Stimulated activated CD8-positive, alpha-beta memory T cell treated with anti-CD3 and anti-CD28 coated beads, Interleukin-7, amount 100 ng/mL, for 48 hours (primary cell): ENCODE results near the gene ZBTB44.
A peak's percentile ranks its signal among the peaks of the same experiment; 100 is the strongest.

Source experiments
- DNase-seq, 2 donors: peaks; one replicate each; pipeline ENCODE4 v3.0.0-alpha.2; 2020; ENCODE audit warnings: low read depth in 1 of 2; ENCODE audit errors: extremely low read depth in 1 of 2

ZBTB44 gene

DNA sequence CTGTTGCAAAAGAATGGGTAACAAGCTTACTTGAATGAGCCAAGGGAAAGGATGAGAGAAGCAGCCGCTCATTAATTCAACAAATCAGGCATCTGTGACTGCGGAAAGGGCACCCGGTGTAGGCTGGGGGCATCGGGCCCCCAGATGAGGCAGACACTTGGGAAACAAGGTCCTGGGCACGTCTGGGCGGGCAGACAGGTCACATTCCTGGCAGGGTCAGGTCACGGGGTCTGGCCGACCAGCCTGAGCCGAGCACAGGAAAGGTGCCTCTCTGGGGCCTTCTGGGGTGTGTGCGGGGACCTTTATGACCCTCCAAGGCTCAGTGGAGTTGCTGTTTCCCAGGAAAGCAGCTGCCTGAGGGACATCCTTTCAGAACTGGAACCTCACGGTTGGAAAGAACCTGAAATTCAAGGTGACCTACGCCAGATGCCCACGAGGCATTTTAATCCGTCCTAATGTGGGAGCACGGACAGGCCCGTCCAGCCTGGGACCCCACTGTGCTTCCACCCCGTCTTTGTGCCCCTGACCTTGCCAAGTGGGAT, 98.1 kb downstream of the ZBTB44 start:
- DNase-seq, result no peak

- no peak for DNase-seq
Observed at GRCh38 chr11:130216221-130216550, 98.5 kb downstream of the ZBTB44 start.

DNA sequence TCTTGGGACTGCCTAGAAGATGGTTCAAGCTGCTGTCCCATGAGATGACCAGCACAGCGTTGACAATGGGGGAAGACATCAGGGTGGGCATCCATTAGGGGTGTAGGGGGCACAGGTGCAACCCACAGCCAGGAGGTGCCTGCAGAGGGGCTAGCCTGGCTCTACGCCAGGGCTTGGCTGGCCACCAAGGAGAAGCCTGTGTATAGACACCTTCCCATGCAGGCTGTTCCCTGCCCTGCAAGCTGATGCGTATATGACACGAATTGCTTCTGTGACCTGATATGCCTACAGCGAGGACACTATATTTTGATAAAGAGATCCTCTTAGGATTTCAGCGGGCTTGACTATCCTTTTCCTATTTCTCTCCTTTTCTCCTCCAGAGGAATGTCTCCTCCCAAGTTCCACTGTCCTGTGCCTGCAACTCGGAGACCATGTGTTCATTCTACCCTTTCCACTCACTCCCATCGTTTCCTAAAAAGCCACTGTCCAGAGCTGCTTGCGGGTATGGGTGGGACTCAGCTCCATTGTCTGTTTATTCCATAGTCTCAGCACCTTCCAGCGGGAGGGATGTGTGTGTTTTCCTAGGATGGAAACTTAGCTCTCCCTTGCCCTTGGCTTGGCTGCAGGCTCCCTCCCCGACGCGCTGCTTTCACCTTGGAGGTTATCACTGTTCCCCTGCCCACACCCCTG, 99.0 kb downstream of the ZBTB44 start:
- DNase-seq, result no peak

DNA sequence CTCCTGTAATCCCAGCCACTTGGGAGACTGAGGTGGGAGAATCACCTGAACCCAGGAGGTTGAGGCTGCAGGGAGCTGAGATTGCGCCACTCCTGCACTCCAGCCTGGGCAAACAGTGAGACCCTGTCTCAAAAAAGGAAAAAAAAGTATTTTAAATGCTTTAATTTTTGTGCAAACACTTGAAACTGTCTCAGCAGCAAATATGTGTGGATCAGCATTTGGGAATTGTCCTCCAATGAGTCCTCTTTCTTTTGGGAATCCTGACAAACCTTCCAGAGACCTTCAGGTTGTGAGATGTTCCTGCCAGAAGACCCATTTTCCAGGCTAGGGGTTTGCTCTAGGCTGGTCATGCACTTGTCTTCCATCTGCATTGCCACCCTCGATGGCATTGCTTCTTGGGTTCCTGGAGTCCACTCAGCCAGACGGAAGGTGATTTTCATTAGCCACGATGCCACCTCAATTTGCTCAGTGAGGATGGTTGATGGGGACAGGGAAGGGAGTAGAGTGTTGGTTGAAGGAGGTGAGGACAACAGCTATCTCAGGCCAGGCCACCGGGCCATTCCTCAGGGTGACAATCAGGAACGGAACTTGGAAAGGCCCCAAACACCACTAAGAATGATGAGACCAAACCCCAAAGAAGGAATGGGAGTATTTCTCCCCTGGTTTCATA, 99.7 kb downstream of the ZBTB44 start:
- no peak for DNase-seq

DNA sequence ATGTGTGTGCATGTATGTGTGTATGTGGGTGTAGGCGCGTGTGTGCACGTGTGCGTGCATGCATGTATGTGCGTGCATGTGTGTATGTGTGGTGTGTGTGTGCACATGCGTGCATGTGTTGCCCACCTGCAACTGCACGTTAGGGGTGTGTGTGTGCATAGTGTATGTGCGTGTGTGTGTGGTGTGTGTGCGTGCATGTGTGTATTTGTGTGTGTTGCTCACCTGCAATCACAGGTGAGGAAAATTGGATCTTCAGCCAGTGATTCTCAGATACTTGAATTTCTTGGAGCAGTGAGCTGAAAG, 100.8 kb downstream of the ZBTB44 start:
- DNase-seq, result no peak

DNA sequence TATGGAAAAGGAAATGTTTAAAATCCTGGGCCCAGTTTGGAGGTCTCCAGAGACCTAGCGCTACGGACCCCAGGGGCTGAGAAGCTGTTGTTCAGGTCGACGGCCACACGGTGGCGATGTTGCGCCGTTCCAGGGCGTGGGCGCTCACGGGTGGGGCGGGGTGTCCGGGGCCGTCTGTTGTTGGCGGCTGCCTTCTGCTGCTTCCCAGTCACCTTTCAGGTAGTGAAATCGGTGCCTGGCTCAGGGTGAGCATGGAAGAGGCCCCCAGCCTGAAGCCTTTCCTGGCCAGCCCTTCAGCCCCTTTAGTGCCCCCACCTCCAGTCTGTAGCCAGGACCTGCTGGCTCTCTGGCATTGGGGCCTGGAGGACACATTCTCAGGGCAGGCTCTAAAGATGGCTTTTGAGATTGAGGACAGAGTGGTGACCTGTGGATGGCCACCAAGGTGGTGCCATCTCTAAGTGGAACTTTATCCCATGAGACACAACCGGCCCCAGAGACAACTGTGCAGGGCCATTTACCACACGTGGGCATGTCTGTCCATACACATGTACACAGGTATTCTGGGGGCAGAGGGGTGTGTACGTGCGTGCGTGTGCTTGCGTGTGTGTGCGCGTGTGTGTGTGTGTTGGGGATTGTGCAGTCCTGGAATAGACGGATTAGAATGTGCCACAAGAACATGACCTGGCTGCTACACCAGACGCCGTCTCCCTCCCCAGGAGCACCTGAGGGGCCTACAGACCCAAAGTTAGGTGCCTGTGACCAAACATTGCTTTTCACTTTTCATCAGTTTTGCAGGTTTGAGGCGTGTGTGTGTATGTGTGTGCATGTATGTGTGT, 101.4 kb downstream of the ZBTB44 start:
- DNase-seq, result peak; percentile 25 to 37

- no peak for DNase-seq
Observed at GRCh38 chr11:130212431-130212961, 102.2 kb downstream of the ZBTB44 start.

DNA sequence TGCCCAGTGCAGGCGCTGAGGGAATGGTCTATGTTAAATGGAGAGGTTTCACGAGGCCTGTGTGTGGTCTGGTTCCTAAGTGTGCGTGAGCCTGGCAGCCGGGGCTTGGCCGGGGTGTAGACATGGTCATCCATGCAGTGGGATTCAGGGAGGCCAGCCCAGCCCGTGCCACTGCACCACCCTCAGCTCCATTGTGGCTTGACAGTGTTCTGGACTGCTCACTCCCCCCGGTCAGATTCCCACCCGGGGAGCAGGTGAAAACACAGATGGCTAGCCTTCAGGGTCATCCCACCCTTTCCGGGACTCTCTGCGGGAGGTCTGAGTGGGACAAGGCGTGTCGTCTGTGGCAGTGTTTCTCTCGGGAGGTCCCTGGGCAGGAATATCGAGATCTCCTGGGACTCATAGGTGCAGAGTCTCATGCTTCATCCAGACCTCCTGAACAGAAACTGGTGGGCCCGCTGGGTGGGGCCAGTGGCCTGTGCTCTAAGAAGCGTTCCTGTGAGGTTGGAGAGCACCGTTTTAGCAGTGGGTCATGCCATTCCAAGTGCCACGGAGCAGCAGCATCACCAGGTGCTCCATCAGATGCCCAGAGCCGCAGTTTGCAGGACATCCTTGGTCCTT, 102.8 kb downstream of the ZBTB44 start:
- DNase-seq, result no peak

DNA sequence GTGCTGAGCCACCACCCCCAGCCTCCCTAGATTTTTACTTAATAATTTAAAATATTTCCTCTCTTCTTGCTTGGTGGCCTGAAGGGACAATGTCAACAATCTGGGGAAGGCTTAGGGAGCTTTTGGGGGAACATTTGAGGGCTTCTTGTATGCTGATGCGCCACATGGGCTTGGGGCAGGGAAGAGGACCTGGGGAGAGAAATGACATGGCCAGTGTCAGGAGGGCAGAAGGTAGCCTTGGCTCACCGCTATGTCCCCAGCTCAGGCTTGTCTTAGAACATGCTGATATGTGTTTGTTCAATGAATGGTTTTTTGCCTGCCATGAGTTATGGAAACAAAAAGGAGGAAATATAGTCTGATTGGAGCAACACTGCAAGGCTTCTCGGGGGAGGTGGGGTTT, 103.6 kb downstream of the ZBTB44 start:
- DNase-seq, result no peak

DNA sequence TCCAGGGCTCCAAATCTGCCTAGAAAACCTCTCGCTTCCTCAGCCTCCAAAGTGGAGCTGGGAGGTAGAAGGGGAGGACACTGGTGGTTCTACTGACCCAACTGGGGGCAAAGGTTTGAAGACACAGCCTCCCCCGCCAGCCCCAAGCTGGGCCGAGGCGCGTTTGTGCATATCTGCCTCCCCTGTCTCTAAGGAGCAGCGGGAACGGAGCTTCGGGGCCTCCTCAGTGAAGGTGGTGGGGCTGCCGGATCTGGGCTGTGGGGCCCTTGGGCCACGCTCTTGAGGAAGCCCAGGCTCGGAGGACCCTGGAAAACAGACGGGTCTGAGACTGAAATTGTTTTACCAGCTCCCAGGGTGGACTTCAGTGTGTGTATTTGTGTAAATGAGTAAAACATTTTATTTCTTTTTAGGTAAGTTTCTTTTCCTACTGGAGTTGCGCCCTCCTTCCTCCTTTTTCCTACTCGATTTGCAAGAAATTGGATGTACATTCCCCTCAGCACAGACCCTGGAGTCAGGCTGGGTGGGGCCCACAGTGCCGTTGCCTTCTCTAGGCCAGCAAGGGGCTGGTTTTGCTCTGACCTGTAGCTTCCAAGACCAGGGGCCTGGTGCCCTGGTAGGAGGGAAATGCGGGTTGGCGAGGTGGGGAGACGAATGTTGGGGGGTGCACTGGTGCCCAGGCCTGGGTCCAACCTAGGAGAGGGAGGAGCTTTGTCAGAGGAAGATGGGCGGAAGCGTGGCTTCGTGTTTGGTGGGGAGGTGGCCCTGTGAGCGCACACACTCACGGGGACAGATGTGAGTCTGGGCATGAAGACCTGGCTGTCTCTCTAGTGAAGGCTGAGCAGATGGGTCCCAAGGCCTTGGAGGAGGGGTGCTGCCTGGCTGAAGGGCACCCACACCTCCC, 104.5 kb downstream of the ZBTB44 start:
- DNase-seq, result no peak

- DNase-seq, result no peak
Observed at GRCh38 chr11:130209128-130209932, 105.4 kb downstream of the ZBTB44 start.

- no peak for DNase-seq
Observed at GRCh38 chr11:130208241-130209127, 106.2 kb downstream of the ZBTB44 start.

GRCh38 chr11:130206141-130206540, 108.6 kb downstream of the ZBTB44 start:
- no peak for DNase-seq

- no peak for DNase-seq
Observed at GRCh38 chr11:130204703-130205095, 110.0 kb downstream of the ZBTB44 start.

DNA sequence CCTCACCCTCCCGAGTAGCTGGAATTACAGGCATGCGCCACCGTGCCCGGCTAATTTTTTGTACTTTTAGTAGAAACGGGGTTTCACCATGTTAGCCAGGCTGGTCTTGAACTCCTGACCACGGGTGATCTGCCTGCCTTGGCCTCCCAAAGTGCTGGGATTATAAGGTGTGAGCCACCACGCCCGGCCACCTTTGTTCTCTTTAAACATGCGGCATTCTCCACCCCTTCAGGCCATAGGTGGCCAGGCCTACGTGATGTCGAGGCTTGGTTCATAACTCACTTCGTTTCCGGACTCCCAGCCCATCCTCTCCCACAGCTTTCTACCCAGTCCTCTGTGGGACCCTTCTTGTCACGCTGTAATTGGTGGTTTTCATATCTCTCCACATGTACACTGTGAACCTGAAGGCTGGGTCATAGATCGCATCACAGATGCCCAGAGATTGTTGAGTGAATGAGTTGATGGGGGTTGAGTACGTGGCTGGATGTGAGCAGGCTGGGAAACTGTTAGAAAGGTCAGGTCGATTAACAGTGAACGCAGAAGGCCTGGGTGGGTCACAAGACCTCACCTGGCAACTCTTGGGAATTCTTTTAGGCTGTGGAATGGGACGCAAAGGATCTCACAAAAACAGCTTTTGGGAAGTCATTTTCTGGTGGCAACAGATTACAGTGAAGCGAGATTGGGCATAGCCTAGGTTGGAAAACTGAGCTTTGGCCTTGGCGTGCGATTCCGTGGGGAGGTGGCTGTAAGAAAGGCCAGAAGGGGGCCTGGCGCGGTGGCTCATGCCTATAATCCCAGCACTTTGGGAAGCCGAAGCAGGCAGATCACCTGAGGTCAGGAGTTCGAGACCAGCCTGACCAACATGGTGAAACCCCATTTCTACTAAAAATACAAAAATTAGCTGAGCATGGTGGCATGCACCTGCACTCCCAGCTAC, 110.7 kb downstream of the ZBTB44 start:
- DNase-seq, result no peak

- no peak for DNase-seq
Observed at GRCh38 chr11:130202818-130203689, 111.7 kb downstream of the ZBTB44 start.
